GM12891 (cell line): ENCODE data around the gene ITGBL1.

Experiments used
- PAX5 ChIP-seq: IDR thresholded peaks from 2 replicates; pipeline ENCODE4 v1.6.1; 2011; ENCODE audit warnings: low read length, moderate library complexity, mild to moderate bottlenecking; ENCODE audit not compliant: insufficient read depth, severe bottlenecking
- POLR2A ChIP-seq: IDR thresholded peaks from 2 replicates; pipeline ENCODE4 v1.6.1; 2011; ENCODE audit warnings: low read depth, low read length, control low read depth
- POLR2AphosphoS5 ChIP-seq: IDR thresholded peaks from 2 replicates; pipeline ENCODE4 v1.6.1; 2011; ENCODE audit warnings: low read depth, low read length, control low read depth
- POU2F2 ChIP-seq: IDR thresholded peaks from 2 replicates; pipeline ENCODE4 v1.6.1; 2011; ENCODE audit warnings: low read depth, mild to moderate bottlenecking, control low read depth, low read length, moderate library complexity
- SPI1 ChIP-seq: IDR thresholded peaks from 2 replicates; pipeline ENCODE4 v1.6.1; 2011; ENCODE audit warnings: low read depth, low read length, control low read depth
- TAF1 ChIP-seq: IDR thresholded peaks from 2 replicates; pipeline ENCODE4 v1.6.1; 2011; ENCODE audit warnings: low read depth, low read length, control low read depth

- no peak for TF ChIP-seq POLR2A
- no peak for TF ChIP-seq TAF1
- TF ChIP-seq POLR2AphosphoS5: no peak
- no peak for TF ChIP-seq SPI1
- no peak for TF ChIP-seq POU2F2
- no peak for TF ChIP-seq PAX5
Measured at GRCh38 chr13:101473458-101473857, 21.0 kb downstream of the ITGBL1 start.
